ENCODE measurements around the gene FAF1. TPM values are rescaled to one million over a fixed set of nuclear protein-coding genes. Genes with fewer than 3 reads are reported as not detected.
A peak's percentile ranks its signal among the peaks of the same experiment; 100 is the strongest.

The FAF1 gene
- total RNA-seq, 4 donors from 2014 or later: 39.7 to 60.6 (median 42.9) TPM

DNA sequence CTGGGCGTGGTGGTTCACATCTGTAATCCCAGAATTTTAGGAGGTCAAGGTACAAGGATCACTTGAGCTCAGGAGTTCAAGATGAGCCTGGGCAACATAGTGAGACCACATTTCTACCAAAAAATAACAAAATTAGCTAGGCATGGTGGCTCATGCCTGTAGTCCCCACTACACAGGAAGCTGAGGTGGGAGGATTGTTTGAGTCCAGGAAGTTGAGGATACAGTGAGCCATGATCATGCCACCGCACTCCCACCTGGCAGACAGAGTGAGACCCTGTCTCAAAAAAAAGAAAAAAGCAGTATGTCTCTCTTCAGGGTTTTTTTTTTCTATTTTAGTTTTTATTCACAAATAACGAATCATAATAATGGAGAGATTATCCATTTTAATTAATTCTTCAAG is 303.1 kb downstream of the FAF1 start:
- intact Hi-C loops (cut with DNase I): no loop called here

DNA sequence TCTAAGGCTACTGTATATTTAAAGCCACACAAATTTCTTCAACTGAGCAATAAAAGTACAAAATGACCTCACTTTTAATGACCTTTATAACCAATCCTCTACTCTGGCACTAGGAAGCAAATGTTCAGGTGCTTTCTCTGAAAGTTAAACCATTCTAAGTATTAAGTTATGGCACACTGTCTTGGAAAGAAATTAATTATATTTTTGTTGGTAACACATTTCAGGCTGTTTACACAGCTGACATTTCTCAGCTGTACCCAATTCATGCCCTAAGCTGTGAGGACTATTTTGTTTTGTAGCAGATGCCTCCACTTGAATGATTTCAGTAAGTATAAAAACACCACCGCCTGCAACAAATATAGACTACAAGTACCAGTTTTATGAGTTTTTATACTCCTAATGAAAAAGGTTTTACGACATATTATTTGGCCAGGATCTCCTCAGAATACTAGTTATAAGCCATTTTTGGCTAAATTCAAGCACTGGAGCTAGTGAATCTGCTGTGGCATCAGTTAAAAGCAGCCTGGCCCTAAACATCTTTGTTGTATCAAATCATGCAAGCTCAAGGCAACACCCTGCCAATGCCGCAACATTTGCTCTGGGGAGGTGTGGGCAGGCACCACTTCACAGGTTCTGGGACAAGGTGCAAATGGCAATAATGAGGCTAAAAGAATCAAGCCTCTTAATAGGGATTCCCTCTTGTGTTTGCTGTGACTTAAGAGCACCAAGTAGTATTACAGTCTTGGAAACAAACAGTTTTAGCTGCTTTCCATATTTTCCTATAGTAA is 308.4 kb downstream of the FAF1 start:
- TF ChIP-seq, protein P1, sequence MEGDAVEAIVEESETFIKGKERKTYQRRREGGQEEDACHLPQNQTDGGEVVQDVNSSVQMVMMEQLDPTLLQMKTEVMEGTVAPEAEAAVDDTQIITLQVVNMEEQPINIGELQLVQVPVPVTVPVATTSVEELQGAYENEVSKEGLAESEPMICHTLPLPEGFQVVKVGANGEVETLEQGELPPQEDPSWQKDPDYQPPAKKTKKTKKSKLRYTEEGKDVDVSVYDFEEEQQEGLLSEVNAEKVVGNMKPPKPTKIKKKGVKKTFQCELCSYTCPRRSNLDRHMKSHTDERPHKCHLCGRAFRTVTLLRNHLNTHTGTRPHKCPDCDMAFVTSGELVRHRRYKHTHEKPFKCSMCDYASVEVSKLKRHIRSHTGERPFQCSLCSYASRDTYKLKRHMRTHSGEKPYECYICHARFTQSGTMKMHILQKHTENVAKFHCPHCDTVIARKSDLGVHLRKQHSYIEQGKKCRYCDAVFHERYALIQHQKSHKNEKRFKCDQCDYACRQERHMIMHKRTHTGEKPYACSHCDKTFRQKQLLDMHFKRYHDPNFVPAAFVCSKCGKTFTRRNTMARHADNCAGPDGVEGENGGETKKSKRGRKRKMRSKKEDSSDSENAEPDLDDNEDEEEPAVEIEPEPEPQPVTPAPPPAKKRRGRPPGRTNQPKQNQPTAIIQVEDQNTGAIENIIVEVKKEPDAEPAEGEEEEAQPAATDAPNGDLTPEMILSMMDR (IDR thresholded peaks at IDR 0.05): no peak
- TF ChIP-seq POLR2AphosphoS5 (IDR thresholded peaks at IDR 0.05) (no peak), EP300 (IDR thresholded peaks at IDR 0.05) (no peak), POLR2A (IDR thresholded peaks at IDR 0.05; ENCODE audit: low read depth) (no peak)
- H3K4me3 ChIP-seq: no peak overlapping the region
- intact Hi-C loops (cut with DNase I): no loop called here
- H3K27ac ChIP-seq (replicated peaks in 1 of 4): no peak overlapping the region
- peaks cover 5 to 21% (median 7%) of the 10 kb centered on the region in 4 donors for H3K36me3 ChIP-seq
- no peak for DNase-seq (ENCODE audit: extremely low spot score)
- peaks cover 0 to 8% (median 3%) of the 10 kb centered on the region in 4 donors for H3K4me1 ChIP-seq
- WGBS: 89% methylated on average over 2 of the region's 3 CpGs
- no peaks in the 10 kb centered on the region for H3K9me3 ChIP-seq
- H3K27me3 ChIP-seq: no peaks in the 10 kb centered on the region

More for the DNA sequence above, 303.1 kb downstream of the FAF1 start:
- Histone ChIP-seq H3K36me3 (peaks cover 5 to 21% (median 7%) of the 10 kb centered on the region in 4 donors), H3K27ac (replicated peaks in 1 of 4) (no peak overlapping the region), H3K27me3 (no peaks in the 10 kb centered on the region), H3K4me1 (peaks cover 0 to 5% (median under 1%) of the 10 kb centered on the region in 4 donors), H3K4me3 (no peak overlapping the region), H3K9me3 (no peaks in the 10 kb centered on the region)
- 96% methylated on average over 3 of the region's 3 CpGs for WGBS
- TF ChIP-seq POLR2AphosphoS5 (IDR thresholded peaks at IDR 0.05) (no peak), EP300 (IDR thresholded peaks at IDR 0.05) (no peak), POLR2A (IDR thresholded peaks at IDR 0.05; ENCODE audit: low read depth) (no peak)
- TF ChIP-seq, protein P1 (IDR thresholded peaks at IDR 0.05): no peak
- no peak for DNase-seq (ENCODE audit: extremely low spot score)

DNA sequence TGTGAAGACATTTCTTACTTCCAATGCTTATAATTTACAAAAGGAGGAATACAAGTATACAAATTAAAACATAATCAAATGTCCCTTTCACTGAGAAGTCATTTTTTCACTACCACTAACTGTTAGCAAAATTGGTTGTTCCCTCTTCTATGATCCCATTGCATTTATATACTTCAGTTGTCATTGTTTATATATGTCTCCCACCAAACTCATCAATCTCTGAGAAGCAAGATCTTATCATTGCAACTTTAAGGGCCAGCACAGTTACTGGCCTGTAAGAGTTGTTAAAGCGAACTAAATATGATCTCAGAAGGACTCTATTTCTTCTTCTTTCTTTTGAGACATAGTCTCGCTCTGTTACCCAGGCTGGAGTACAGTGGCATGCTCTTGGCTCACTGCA is 313.5 kb downstream of the FAF1 start:
- intact Hi-C loops (cut with DNase I): no loop called here
- Histone ChIP-seq H3K4me1 (peaks cover 0 to 20% (median 15%) of the 10 kb centered on the region in 4 donors), H3K4me3 (no peak overlapping the region), H3K36me3 (peaks cover 0 to 6% (median 3%) of the 10 kb centered on the region in 4 donors), H3K27ac (replicated peaks in 1 of 4) (no peak overlapping the region), H3K9me3 (no peaks in the 10 kb centered on the region), H3K27me3 (no peaks in the 10 kb centered on the region)
- TF ChIP-seq POLR2AphosphoS5 (IDR thresholded peaks at IDR 0.05): no peak
- TF ChIP-seq POLR2A (IDR thresholded peaks at IDR 0.05; ENCODE audit: low read depth): no peak
- TF ChIP-seq, protein P1 (IDR thresholded peaks at IDR 0.05): no peak
- TF ChIP-seq EP300 (IDR thresholded peaks at IDR 0.05): no peak
- no peak for DNase-seq (ENCODE audit: extremely low spot score)
- 92% methylated on average over 2 of the region's 2 CpGs for WGBS

DNA sequence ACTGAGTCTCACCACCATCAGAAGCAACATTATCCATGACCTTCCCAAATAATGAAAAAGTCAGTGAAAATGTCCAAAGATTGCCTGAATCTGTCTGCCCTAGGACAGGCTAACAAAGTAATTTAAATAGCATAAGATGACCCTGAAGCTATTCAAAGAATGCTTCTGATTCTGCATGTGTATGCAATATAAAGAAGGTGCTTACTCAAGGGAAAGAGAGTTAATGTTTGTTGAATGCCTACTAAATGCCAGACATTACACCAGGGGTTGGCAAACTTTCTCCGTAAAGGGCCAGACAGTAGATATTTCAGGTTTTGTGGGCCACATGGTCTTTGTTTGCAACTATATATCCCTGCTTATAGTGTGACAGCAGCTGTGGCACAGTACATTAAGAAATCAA is 314.9 kb downstream of the FAF1 start:
- Histone ChIP-seq H3K9me3 (no peaks in the 10 kb centered on the region), H3K27ac (replicated peaks in 1 of 4) (peak overlapping the region in 1 of 4 donors; percentile 4), H3K27me3 (no peaks in the 10 kb centered on the region), H3K4me1 (peaks cover 0 to 20% (median 15%) of the 10 kb centered on the region in 4 donors), H3K4me3 (no peak overlapping the region), H3K36me3 (peaks cover 0 to 6% (median 3%) of the 10 kb centered on the region in 4 donors)
- DNase-seq (ENCODE audit: extremely low spot score): no peak
- intact Hi-C loops (cut with DNase I): no loop called here
- 81% methylated on average over 1 of the region's 1 CpG for WGBS
- TF ChIP-seq POLR2A (IDR thresholded peaks at IDR 0.05; ENCODE audit: low read depth) (no peak), POLR2AphosphoS5 (IDR thresholded peaks at IDR 0.05) (no peak)

DNA sequence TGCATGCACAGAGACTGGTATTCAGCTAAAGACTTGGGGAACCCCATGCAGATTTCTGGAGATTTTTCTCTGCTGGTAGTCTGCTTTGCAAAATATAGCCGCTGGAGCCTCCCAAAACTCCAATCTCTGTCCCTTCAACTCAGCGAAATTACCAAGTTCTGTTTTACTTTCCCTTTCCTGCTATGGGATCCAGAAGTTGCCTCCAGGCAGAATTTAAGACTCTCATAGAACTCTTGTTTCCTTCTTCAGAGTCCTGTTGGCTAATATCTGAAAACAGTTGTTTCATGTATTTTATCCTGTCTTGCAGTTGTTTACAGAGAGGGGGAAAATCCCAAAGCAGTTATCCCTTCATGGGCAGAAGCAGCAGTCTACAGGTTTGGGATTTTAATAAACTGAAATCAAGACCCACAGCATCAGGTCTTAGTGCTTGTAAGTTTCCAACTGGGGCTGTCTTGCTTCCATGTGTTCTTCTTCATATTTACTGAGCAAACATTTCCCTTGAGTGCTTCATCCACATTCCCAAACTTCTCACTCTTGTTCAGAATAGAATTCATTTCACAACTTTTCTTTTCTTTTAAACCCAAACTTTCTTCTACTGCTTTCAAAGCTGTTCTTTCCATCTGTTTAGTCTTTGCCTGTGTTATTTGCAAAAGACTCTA is 315.5 kb downstream of the FAF1 start:
- Histone ChIP-seq H3K4me3 (peak overlapping the region; percentile 10 to 39 (median 32)), H3K9me3 (no peaks in the 10 kb centered on the region), H3K4me1 (peaks cover 0 to 20% (median 15%) of the 10 kb centered on the region in 4 donors), H3K36me3 (peaks cover 0 to 6% (median 3%) of the 10 kb centered on the region in 4 donors), H3K27me3 (no peaks in the 10 kb centered on the region), H3K27ac (replicated peaks in 1 of 4) (peak overlapping the region in 3 of 4 donors; percentile 4 to 30 (median 30))
- WGBS: 33% methylated on average over 2 of the region's 2 CpGs
- DNase-seq (ENCODE audit: extremely low spot score): no peak
- intact Hi-C loops (cut with DNase I): no loop called here
- TF ChIP-seq POLR2AphosphoS5 (IDR thresholded peaks at IDR 0.05) (no peak), POLR2A (IDR thresholded peaks at IDR 0.05; ENCODE audit: low read depth) (no peak), EP300 (IDR thresholded peaks at IDR 0.05) (no peak)
- TF ChIP-seq, protein P1 (IDR thresholded peaks at IDR 0.05): no peak

Data from esophagus muscularis mucosa (tissue), 4 donors.